ENCODE results near the gene KRTAP10-6.

Gene KRTAP10-6

GRCh38 chr21:44572959-44573583 is 19.2 kb downstream of the KRTAP10-6 start:
- Histone ChIP-seq H3K27me3 (ENCODE audit: insufficient read depth, poor library complexity, severe bottlenecking) (no peaks in the 10 kb centered on the region), H3K4me3 (replicated peaks; ENCODE audit: insufficient read depth, low read length) (no peak overlapping the region), H3K27ac (replicated peaks) (no peak overlapping the region)
- TF ChIP-seq CTCF (IDR thresholded peaks at IDR 0.05; ENCODE audit: insufficient read depth, low read length) (no peak), GABPA (IDR thresholded peaks at IDR 0.05; ENCODE audit: low read depth) (no peak), REST (IDR thresholded peaks at IDR 0.05; ENCODE audit: insufficient replicate concordance, low read depth) (no peak), SPI1 (IDR thresholded peaks at IDR 0.05; ENCODE audit: borderline replicate concordance, low read depth) (no peak), POLR2AphosphoS5 (IDR thresholded peaks at IDR 0.05; ENCODE audit: low read depth) (no peak)
- DNase-seq (ENCODE audit: low read depth in 1 of 2, low spot score in 1 of 2): no peak

- no peak overlapping the region for H3K4me3 ChIP-seq (replicated peaks; ENCODE audit: insufficient read depth, low read length)
- DNase-seq (ENCODE audit: low read depth in 1 of 2, low spot score in 1 of 2): no peak
- no peaks in the 10 kb centered on the region for H3K27me3 ChIP-seq (ENCODE audit: insufficient read depth, poor library complexity, severe bottlenecking)
- H3K27ac ChIP-seq (replicated peaks): no peak overlapping the region
- TF ChIP-seq GABPA (IDR thresholded peaks at IDR 0.05; ENCODE audit: low read depth) (no peak), CTCF (IDR thresholded peaks at IDR 0.05; ENCODE audit: insufficient read depth, low read length) (no peak), POLR2AphosphoS5 (IDR thresholded peaks at IDR 0.05; ENCODE audit: low read depth) (no peak), SPI1 (IDR thresholded peaks at IDR 0.05; ENCODE audit: borderline replicate concordance, low read depth) (no peak), REST (IDR thresholded peaks at IDR 0.05; ENCODE audit: insufficient replicate concordance, low read depth) (no peak)
Measured at GRCh38 chr21:44571844-44572782, 20.2 kb downstream of the KRTAP10-6 start.

DNA sequence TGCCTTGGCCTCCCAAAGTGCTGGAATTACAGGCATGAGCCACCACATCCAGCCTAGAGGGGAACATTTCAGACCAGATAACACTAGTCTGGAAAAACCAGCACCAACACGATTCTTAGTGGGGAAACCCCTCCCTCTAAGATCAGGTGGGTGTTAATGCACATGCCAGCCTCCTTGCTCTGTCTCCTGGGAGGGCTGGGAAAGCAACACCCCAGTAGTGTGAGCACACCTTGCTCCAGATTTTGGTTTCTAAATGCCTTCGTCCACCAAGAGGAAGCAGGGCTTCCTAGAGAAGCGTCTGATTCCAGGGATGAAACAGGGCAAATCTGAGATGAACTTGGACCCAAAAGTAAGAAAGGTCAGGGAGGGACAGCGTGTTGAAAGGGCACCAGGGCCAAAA is 21.0 kb downstream of the KRTAP10-6 start:
- TF ChIP-seq SPI1 (IDR thresholded peaks at IDR 0.05; ENCODE audit: borderline replicate concordance, low read depth) (no peak), CTCF (IDR thresholded peaks at IDR 0.05; ENCODE audit: insufficient read depth, low read length) (no peak), REST (IDR thresholded peaks at IDR 0.05; ENCODE audit: insufficient replicate concordance, low read depth) (no peak), POLR2AphosphoS5 (IDR thresholded peaks at IDR 0.05; ENCODE audit: low read depth) (no peak), GABPA (IDR thresholded peaks at IDR 0.05; ENCODE audit: low read depth) (no peak)
- no peak for DNase-seq (ENCODE audit: low read depth in 1 of 2, low spot score in 1 of 2)
- H3K27ac ChIP-seq (replicated peaks): no peak overlapping the region
- H3K4me3 ChIP-seq (replicated peaks; ENCODE audit: insufficient read depth, low read length): no peak overlapping the region
- no peaks in the 10 kb centered on the region for H3K27me3 ChIP-seq (ENCODE audit: insufficient read depth, poor library complexity, severe bottlenecking)

All from HL-60 (cell line).